GM23338 (cell line): ENCODE measurements around the gene ZNF516. TPM values are rescaled to one million over a fixed set of nuclear protein-coding genes. Genes with fewer than 3 reads are reported as not detected.

Experiments used
- ATAC-seq: fragments of 200-7000 bp; cut with Tn5 transposase; 3 replicates; pipeline ENCODE4 v1.9.1; 2020
- DNase-seq: peaks from one replicate; pipeline ENCODE4 v3.0.0-alpha.2; 2015; ENCODE audit warnings: low spot score
- H2AFZ ChIP-seq: fragments of 200-600 bp; sonication (generic); 2 replicates; pipeline ENCODE4 v1.8.0; 2016; ENCODE audit warnings: antibody characterized with exemption, mild to moderate bottlenecking, moderate library complexity
- H3F3A ChIP-seq: fragments of 200-600 bp; sonication (generic); replicated peaks from 2 replicates; pipeline ENCODE4 v1.8.0; 2017; ENCODE audit warnings: antibody characterized with exemption, mixed run types, low read depth
- H3K27ac ChIP-seq: fragments of 200-600 bp; sonication (generic); 2 replicates; pipeline ENCODE4 v1.6.1; 2016; ENCODE audit warnings: low read depth
- H3K27me3 ChIP-seq: fragments of 200-600 bp; sonication (generic); 2 replicates; pipeline ENCODE4 v1.8.0; 2016; ENCODE audit warnings: mild to moderate bottlenecking, mixed run types, moderate library complexity; ENCODE audit not compliant: insufficient read depth
- H3K36me3 ChIP-seq: fragments of 200-600 bp; sonication (generic); 2 replicates; pipeline ENCODE4 v1.8.0; 2016; ENCODE audit warnings: mild to moderate bottlenecking; ENCODE audit not compliant: insufficient read depth
- H3K4me1 ChIP-seq: fragments of 200-600 bp; sonication (generic); 2 replicates; pipeline ENCODE4 v1.8.0; 2016; ENCODE audit warnings: mild to moderate bottlenecking, moderate library complexity; ENCODE audit not compliant: insufficient read depth
- H3K4me2 ChIP-seq: fragments of 200-600 bp; sonication (generic); 2 replicates; pipeline ENCODE4 v1.7.1; 2017; ENCODE audit warnings: mixed run types
- H3K4me3 ChIP-seq: fragments of 200-600 bp; sonication (generic); 2 replicates; pipeline ENCODE4 v1.6.1; 2016; ENCODE audit warnings: mixed run types
- H3K79me2 ChIP-seq: fragments of 200-600 bp; sonication (generic); replicated peaks from 2 replicates; pipeline ENCODE4 v1.8.0; 2017; ENCODE audit warnings: mild to moderate bottlenecking; ENCODE audit not compliant: insufficient read depth
- H3K9me2 ChIP-seq: fragments of 200-600 bp; sonication (generic); 2 replicates; pipeline ENCODE4 v1.8.0; 2017; ENCODE audit not compliant: insufficient read depth
- H4K20me1 ChIP-seq: fragments of 200-600 bp; sonication (generic); replicated peaks from 2 replicates; pipeline ENCODE4 v1.8.0; 2017; ENCODE audit warnings: mild to moderate bottlenecking; ENCODE audit not compliant: insufficient read depth
- H3K27ac Mint-ChIP-seq: 2 replicates; pipeline ENCODE4 v1.8.0; 2020; ENCODE audit warnings: inconsistent platforms, mild to moderate bottlenecking, moderate library complexity, mixed read lengths
- H3K27me3 Mint-ChIP-seq: 3 replicates; pipeline ENCODE4 v1.8.0; 2022; ENCODE audit warnings: low read depth, mild to moderate bottlenecking, moderate library complexity, mixed read lengths, inconsistent platforms; ENCODE audit not compliant: insufficient read depth, poor library complexity
- H3K36me3 Mint-ChIP-seq: 3 replicates; pipeline ENCODE4 v1.8.0; 2021; ENCODE audit warnings: low read depth, mild to moderate bottlenecking, inconsistent platforms, moderate library complexity, mixed read lengths
- H3K4me1 Mint-ChIP-seq: 3 replicates; pipeline ENCODE4 v1.8.0; 2020; ENCODE audit warnings: mild to moderate bottlenecking, inconsistent platforms, mixed read lengths
- H3K4me3 Mint-ChIP-seq: 3 replicates; pipeline ENCODE4 v1.8.0; 2021; ENCODE audit warnings: moderate library complexity, mild to moderate bottlenecking, inconsistent platforms, mixed read lengths
- H3K9me3 Mint-ChIP-seq: 3 replicates; pipeline ENCODE4 v1.8.0; 2020; ENCODE audit warnings: moderate library complexity, mild to moderate bottlenecking, inconsistent platforms, mixed read lengths
- CREB1 ChIP-seq: fragments of 250-450 bp; sonication (Bioruptor Pico); IDR thresholded peaks from 2 replicates; pipeline ENCODE4 v1.5.0; 2020; ENCODE audit warnings: low read depth, mild to moderate bottlenecking, moderate library complexity
- CTCF ChIP-seq, 2 experiments: fragments of 200-600 bp in 1 of 2; sonication (generic) in 1 of 2; conservative IDR thresholded peaks; 2 replicates each; pipeline versions ENCODE4 v1.5.1 to v1.6.1; 2016 to 2017; ENCODE audit warnings: antibody characterized with exemption in 2 of 2, low read depth in 2 of 2, mild to moderate bottlenecking in 2 of 2, moderate library complexity in 1 of 2
- EZH2 ChIP-seq: fragments of 200-600 bp; sonication (generic); IDR thresholded peaks from one replicate; pipeline ENCODE4 v1.8.0; 2017; ENCODE audit warnings: antibody characterized with exemption, mild to moderate bottlenecking, low read depth; ENCODE audit not compliant: unreplicated experiment
- EZH2phosphoT487 ChIP-seq: fragments of 200-600 bp; sonication (generic); IDR thresholded peaks from one replicate; pipeline ENCODE4 v1.8.1; 2018; ENCODE audit warnings: antibody characterized with exemption; ENCODE audit not compliant: unreplicated experiment
- NANOG ChIP-seq: IDR thresholded peaks from 2 replicates; pipeline ENCODE4 v1.6.1; 2016; ENCODE audit warnings: antibody characterized with exemption, borderline replicate concordance
- POLR2AphosphoS5 ChIP-seq: IDR thresholded peaks from 2 replicates; pipeline ENCODE4 v1.6.1; 2016; ENCODE audit warnings: antibody characterized with exemption, low read depth
- STAT1 ChIP-seq: IDR thresholded peaks from one replicate; pipeline ENCODE4 v1.6.1; 2016; ENCODE audit warnings: antibody characterized with exemption; ENCODE audit not compliant: unreplicated experiment
- ZNF331 ChIP-seq: fragments of 250-450 bp; sonication (Bioruptor Pico); IDR thresholded peaks from 2 replicates; pipeline ENCODE4 v1.5.0; 2020; ENCODE audit warnings: low read depth, mild to moderate bottlenecking, moderate library complexity
- ZNF462 ChIP-seq: fragments of 250-450 bp; sonication (Bioruptor Pico); IDR thresholded peaks from 2 replicates; pipeline ENCODE4 v1.5.0; 2020; ENCODE audit warnings: mild to moderate bottlenecking, moderate library complexity
- polyA plus RNA-seq: library from polyadenylated mRNA; unstranded; fragments of >200 nt; fragmentation: Nextera tagmentation; extraction: Ambion mirVana; gene quantifications from 2 replicates; pipeline ENCODE4 v1.2.1, GENCODE V29; 2016
- total RNA-seq: library from RNA; depleted of rRNA; stranded (reverse); fragments of >200 nt; shearing (Covaris generic); gene quantifications from 2 replicates; pipeline ENCODE4 v1.2.3, GENCODE V29; 2014
- TF ChIP-seq, protein P1 (sequence below): IDR thresholded peaks from one replicate; pipeline ENCODE4 v1.6.1; 2018; ENCODE audit warnings: antibody characterized with exemption; ENCODE audit not compliant: unreplicated experiment

Gene ZNF516
- total and polyA plus RNA-seq, 2 experiments from 2014 or later, result 11.9 to 24.2 TPM

- TF ChIP-seq POLR2AphosphoS5 (no peak), NANOG (no peak), ZNF331 (no peak), CREB1 (CRISPR knock-in tag) (no peak), EZH2phosphoT487 (no peak)
Observed at GRCh38 chr18:76449111-76449453, 46.0 kb downstream of the ZNF516 start (continued).

DNA sequence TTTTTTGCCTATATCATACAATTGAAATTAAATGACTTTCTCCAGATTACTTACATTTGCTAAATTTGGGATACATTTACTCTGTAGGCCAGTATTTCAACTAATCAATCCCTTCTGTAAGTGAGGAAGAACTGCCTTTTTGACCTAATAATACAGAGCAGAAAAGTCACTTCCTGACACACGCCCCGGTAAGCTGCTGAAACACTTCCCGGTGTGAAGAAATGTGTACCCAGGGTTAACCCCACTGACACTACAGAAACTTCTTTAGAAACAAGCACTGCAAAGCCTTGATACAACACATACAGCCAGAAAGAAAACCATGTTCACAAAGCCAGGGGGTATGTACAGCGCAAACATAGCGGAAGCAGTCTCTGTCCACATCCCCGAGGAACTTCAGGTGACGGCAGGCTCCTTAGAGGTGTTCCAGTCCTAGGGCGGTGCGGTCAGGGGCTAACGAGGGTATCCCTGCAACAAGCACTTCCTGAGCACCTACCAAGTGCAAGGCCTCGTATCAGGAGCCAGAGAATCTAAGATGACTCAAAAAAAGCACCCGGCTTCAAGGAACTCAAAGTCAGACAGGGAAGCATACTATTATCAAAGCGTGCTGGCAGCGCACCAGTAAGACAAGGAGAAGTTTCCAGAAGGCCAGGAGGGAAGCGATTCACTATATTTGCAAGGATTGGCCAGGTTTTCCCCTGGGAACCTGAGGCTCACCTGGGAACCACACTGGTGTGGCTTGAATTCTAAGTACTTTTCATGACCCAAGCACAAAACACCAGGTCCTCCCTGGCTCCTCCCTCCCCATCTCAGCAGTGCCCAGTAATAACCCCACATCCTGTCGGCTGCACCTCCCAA is 46.6 kb downstream of the ZNF516 start:
- Histone ChIP-seq H3K9me2 (no peaks in the 10 kb centered on the region), H3K27ac (no peak overlapping the region), H2AFZ (no peak overlapping the region), H4K20me1 (0 out of 2 replicates have a peak, but pooled peaks cover 7% of the 10 kb centered on the region), H3K27me3 (peaks cover 27% of the 10 kb centered on the region), H3K79me2 (peaks cover 22% of the 10 kb centered on the region), H3F3A (0 out of 2 replicates have a peak, but pooled peaks cover 7% of the 10 kb centered on the region), H3K4me1 (peaks cover 45% of the 10 kb centered on the region), H3K4me2 (no peak overlapping the region), H3K36me3 (no peaks in the 10 kb centered on the region), H3K4me3 (no peak overlapping the region)
- no peaks in the 10 kb centered on the region; the same call in 2 of the 3 replicates for H3K36me3 Mint-ChIP-seq
- ATAC-seq (no peak), DNase-seq (no peak)
- H3K27me3 Mint-ChIP-seq, result peaks cover 28% of the 10 kb centered on the region
- peak overlapping the region; percentile 37; the same call in 1 of the 2 replicates for H3K27ac Mint-ChIP-seq
- H3K4me3 Mint-ChIP-seq, result no peak overlapping the region
- no peaks in the 10 kb centered on the region for H3K9me3 Mint-ChIP-seq
- H3K4me1 Mint-ChIP-seq, result peaks cover 71% of the 10 kb centered on the region
- TF ChIP-seq NANOG (no peak), POLR2AphosphoS5 (no peak), ZNF462 (CRISPR knock-in tag) (no peak), EZH2 (no peak), CREB1 (CRISPR knock-in tag) (no peak), CTCF (conservative IDR thresholded peaks at IDR 0.05; ENCODE audit: low read depth in 2 of 2) (no peak), STAT1 (no peak), EZH2phosphoT487 (no peak), ZNF331 (no peak)
- TF ChIP-seq, protein P1, sequence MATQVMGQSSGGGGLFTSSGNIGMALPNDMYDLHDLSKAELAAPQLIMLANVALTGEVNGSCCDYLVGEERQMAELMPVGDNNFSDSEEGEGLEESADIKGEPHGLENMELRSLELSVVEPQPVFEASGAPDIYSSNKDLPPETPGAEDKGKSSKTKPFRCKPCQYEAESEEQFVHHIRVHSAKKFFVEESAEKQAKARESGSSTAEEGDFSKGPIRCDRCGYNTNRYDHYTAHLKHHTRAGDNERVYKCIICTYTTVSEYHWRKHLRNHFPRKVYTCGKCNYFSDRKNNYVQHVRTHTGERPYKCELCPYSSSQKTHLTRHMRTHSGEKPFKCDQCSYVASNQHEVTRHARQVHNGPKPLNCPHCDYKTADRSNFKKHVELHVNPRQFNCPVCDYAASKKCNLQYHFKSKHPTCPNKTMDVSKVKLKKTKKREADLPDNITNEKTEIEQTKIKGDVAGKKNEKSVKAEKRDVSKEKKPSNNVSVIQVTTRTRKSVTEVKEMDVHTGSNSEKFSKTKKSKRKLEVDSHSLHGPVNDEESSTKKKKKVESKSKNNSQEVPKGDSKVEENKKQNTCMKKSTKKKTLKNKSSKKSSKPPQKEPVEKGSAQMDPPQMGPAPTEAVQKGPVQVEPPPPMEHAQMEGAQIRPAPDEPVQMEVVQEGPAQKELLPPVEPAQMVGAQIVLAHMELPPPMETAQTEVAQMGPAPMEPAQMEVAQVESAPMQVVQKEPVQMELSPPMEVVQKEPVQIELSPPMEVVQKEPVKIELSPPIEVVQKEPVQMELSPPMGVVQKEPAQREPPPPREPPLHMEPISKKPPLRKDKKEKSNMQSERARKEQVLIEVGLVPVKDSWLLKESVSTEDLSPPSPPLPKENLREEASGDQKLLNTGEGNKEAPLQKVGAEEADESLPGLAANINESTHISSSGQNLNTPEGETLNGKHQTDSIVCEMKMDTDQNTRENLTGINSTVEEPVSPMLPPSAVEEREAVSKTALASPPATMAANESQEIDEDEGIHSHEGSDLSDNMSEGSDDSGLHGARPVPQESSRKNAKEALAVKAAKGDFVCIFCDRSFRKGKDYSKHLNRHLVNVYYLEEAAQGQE, result no peak
